Measurements from ENCODE around the gene C4orf50. TPM values are rescaled to one million over a fixed set of nuclear protein-coding genes. Genes with fewer than 3 reads are reported as not detected.

The C4orf50 gene
- total and polyA plus RNA-seq, 4 donors: under 0.01 to 0.17 TPM; not detected in 2

DNA sequence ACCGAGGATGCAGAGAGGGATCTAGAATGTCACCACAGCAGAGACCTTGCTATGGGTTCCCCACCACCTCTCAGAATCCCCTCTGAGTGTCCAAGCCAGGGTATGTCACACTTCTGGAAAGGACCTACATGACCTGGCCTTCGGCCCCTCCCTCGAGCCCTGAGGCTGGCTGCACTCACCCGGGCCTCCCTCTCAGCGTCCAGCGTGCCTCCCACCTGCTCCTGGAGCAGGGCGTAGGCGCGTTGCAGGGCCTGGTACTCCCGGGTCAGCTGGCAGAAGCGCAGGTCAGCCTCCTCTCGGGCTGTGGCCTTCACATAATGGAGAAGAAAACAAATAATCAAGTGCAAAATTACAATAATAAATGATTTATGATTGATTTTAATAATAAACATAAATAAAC is 43.9 kb upstream of the C4orf50 start:
- Histone ChIP-seq H3K36me3 (ENCODE audit: control insufficient read depth in 4 of 4, insufficient read depth in 3 of 4, low read depth in 1 of 4, low read length in 3 of 4) (no peaks in the 10 kb centered on the region), H3K27ac (ENCODE audit: low read depth in 1 of 2, low read length in 2 of 2) (no peak overlapping the region), H3K4me1 (ENCODE audit: control insufficient read depth in 4 of 4, insufficient read depth in 4 of 4, low read length in 3 of 4) (no peaks in the 10 kb centered on the region), H3K9ac (ENCODE audit: low read depth in 1 of 2, low read length in 2 of 2) (no peak overlapping the region), H3K9me3 (ENCODE audit: control insufficient read depth in 4 of 4, low read length in 3 of 4) (peaks cover 17 to 32% (median 23%) of the 10 kb centered on the region in 4 donors), H3K4me3 (ENCODE audit: low read depth in 1 of 3, low read length in 3 of 3) (no peak overlapping the region), H3K27me3 (ENCODE audit: control insufficient read depth in 4 of 4, insufficient read depth in 4 of 4, low read length in 3 of 4) (no peaks in the 10 kb centered on the region)
- TF ChIP-seq, protein P1, sequence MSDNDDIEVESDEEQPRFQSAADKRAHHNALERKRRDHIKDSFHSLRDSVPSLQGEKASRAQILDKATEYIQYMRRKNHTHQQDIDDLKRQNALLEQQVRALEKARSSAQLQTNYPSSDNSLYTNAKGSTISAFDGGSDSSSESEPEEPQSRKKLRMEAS (IDR thresholded peaks at IDR 0.05): no peak
- TF ChIP-seq GABPA (IDR thresholded peaks at IDR 0.05 in 1 of 2, conservative IDR thresholded peaks at IDR 0.05 in 1 of 2) (no peak), SP1 (IDR thresholded peaks at IDR 0.05) (no peak), NR2F2 (IDR thresholded peaks at IDR 0.05) (no peak), EGR1 (IDR thresholded peaks at IDR 0.05; ENCODE audit: low read depth in 2 of 2) (no peak), RXRA (IDR thresholded peaks at IDR 0.05) (no peak), FOXA1 (IDR thresholded peaks at IDR 0.05) (no peak), YY1 (IDR thresholded peaks at IDR 0.05) (no peak), JUND (IDR thresholded peaks at IDR 0.05) (no peak), HNF4A (conservative IDR thresholded peaks at IDR 0.05) (no peak)
- TF ChIP-seq, protein P2, sequence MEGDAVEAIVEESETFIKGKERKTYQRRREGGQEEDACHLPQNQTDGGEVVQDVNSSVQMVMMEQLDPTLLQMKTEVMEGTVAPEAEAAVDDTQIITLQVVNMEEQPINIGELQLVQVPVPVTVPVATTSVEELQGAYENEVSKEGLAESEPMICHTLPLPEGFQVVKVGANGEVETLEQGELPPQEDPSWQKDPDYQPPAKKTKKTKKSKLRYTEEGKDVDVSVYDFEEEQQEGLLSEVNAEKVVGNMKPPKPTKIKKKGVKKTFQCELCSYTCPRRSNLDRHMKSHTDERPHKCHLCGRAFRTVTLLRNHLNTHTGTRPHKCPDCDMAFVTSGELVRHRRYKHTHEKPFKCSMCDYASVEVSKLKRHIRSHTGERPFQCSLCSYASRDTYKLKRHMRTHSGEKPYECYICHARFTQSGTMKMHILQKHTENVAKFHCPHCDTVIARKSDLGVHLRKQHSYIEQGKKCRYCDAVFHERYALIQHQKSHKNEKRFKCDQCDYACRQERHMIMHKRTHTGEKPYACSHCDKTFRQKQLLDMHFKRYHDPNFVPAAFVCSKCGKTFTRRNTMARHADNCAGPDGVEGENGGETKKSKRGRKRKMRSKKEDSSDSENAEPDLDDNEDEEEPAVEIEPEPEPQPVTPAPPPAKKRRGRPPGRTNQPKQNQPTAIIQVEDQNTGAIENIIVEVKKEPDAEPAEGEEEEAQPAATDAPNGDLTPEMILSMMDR (IDR thresholded peaks at IDR 0.05; ENCODE audit: low read depth, low read length, missing input control): no peak
- TF ChIP-seq, protein P3, sequence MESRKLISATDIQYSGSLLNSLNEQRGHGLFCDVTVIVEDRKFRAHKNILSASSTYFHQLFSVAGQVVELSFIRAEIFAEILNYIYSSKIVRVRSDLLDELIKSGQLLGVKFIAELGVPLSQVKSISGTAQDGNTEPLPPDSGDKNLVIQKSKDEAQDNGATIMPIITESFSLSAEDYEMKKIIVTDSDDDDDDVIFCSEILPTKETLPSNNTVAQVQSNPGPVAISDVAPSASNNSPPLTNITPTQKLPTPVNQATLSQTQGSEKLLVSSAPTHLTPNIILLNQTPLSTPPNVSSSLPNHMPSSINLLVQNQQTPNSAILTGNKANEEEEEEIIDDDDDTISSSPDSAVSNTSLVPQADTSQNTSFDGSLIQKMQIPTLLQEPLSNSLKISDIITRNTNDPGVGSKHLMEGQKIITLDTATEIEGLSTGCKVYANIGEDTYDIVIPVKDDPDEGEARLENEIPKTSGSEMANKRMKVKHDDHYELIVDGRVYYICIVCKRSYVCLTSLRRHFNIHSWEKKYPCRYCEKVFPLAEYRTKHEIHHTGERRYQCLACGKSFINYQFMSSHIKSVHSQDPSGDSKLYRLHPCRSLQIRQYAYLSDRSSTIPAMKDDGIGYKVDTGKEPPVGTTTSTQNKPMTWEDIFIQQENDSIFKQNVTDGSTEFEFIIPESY (IDR thresholded peaks at IDR 0.05): no peak
- TF ChIP-seq, protein P4, sequence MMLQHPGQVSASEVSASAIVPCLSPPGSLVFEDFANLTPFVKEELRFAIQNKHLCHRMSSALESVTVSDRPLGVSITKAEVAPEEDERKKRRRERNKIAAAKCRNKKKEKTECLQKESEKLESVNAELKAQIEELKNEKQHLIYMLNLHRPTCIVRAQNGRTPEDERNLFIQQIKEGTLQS (IDR thresholded peaks at IDR 0.05): no peak
- TF ChIP-seq, protein P5, sequence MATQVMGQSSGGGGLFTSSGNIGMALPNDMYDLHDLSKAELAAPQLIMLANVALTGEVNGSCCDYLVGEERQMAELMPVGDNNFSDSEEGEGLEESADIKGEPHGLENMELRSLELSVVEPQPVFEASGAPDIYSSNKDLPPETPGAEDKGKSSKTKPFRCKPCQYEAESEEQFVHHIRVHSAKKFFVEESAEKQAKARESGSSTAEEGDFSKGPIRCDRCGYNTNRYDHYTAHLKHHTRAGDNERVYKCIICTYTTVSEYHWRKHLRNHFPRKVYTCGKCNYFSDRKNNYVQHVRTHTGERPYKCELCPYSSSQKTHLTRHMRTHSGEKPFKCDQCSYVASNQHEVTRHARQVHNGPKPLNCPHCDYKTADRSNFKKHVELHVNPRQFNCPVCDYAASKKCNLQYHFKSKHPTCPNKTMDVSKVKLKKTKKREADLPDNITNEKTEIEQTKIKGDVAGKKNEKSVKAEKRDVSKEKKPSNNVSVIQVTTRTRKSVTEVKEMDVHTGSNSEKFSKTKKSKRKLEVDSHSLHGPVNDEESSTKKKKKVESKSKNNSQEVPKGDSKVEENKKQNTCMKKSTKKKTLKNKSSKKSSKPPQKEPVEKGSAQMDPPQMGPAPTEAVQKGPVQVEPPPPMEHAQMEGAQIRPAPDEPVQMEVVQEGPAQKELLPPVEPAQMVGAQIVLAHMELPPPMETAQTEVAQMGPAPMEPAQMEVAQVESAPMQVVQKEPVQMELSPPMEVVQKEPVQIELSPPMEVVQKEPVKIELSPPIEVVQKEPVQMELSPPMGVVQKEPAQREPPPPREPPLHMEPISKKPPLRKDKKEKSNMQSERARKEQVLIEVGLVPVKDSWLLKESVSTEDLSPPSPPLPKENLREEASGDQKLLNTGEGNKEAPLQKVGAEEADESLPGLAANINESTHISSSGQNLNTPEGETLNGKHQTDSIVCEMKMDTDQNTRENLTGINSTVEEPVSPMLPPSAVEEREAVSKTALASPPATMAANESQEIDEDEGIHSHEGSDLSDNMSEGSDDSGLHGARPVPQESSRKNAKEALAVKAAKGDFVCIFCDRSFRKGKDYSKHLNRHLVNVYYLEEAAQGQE (IDR thresholded peaks at IDR 0.05): no peak
- DNase-seq (ENCODE audit: low spot score): no peak
- 90% methylated on average over 12 of the region's 12 CpGs for WGBS

DNA sequence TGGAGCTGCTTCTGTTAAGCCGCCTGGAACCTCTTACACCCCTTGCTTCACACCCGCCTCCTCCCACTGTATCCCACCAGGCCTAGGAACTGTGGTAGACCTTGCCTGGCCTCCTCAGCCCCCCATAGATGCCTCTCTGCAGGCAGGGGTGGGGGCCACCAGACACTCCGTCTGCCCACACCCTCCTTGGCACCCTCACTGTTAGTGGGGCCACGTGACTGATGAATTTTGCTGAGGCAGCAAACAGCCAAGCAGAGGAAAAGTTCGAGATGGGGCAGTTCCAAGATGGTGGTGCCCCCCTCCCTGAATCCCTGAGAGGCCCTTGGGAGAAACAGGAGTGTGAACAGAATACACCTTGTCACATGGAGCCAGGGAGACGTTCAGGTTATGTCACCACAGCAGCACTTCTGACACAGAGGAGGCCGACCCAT is 41.2 kb upstream of the C4orf50 start:
- no peaks in the 10 kb centered on the region for H3K27me3 ChIP-seq (ENCODE audit: control insufficient read depth in 4 of 4, insufficient read depth in 4 of 4, low read length in 3 of 4)
- no peak overlapping the region for H3K27ac ChIP-seq (ENCODE audit: low read depth in 1 of 2, low read length in 2 of 2)
- no peaks in the 10 kb centered on the region for H3K36me3 ChIP-seq (ENCODE audit: control insufficient read depth in 4 of 4, insufficient read depth in 3 of 4, low read depth in 1 of 4, low read length in 3 of 4)
- peaks cover 17 to 33% (median 25%) of the 10 kb centered on the region in 4 donors for H3K9me3 ChIP-seq (ENCODE audit: control insufficient read depth in 4 of 4, low read length in 3 of 4)
- WGBS: 92% methylated on average over 7 of the region's 7 CpGs
- peak overlapping the region in 2 of 3 donors; percentile 12 to 15 for H3K4me3 ChIP-seq (ENCODE audit: low read depth in 1 of 3, low read length in 3 of 3)
- no peak for DNase-seq (ENCODE audit: low spot score)
- no peaks in the 10 kb centered on the region for H3K4me1 ChIP-seq (ENCODE audit: control insufficient read depth in 4 of 4, insufficient read depth in 4 of 4, low read length in 3 of 4)
- H3K9ac ChIP-seq (ENCODE audit: low read depth in 1 of 2, low read length in 2 of 2): no peak overlapping the region
- TF ChIP-seq FOXA1 (IDR thresholded peaks at IDR 0.05) (no peak), RXRA (IDR thresholded peaks at IDR 0.05) (no peak), JUND (IDR thresholded peaks at IDR 0.05) (no peak), FOXA2 (IDR thresholded peaks at IDR 0.05) (no peak), HNF4G (IDR thresholded peaks at IDR 0.05) (no peak), YY1 (IDR thresholded peaks at IDR 0.05) (no peak), TAF1 (conservative IDR thresholded peaks at IDR 0.05) (no peak), RAD21 (IDR thresholded peaks at IDR 0.05) (no peak), SP1 (IDR thresholded peaks at IDR 0.05) (no peak), NR2F2 (IDR thresholded peaks at IDR 0.05) (no peak), EGR1 (IDR thresholded peaks at IDR 0.05; ENCODE audit: low read depth in 2 of 2) (no peak), HNF4A (conservative IDR thresholded peaks at IDR 0.05) (no peak)
- TF ChIP-seq, protein P1 (IDR thresholded peaks at IDR 0.05): no peak
- TF ChIP-seq, protein P4 (IDR thresholded peaks at IDR 0.05): no peak
- TF ChIP-seq, protein P2 (IDR thresholded peaks at IDR 0.05; ENCODE audit: low read depth, low read length, missing input control): no peak
- TF ChIP-seq, protein P3 (IDR thresholded peaks at IDR 0.05): no peak
